NCI-H446 treated with DMSO at 0.1 percent for 48 hours (cell line): ENCODE data around the gene SGMS1.
"Not testable (repeated sequence)": the region's sequence is repeated elsewhere in the genome, so short reads cannot be mapped to it uniquely, and the experiment has no call there.

Experiments
- DNase-seq: peaks from one replicate; lab custom pipeline; 2025; lab: John Stamatoyannopoulos, UW

SGMS1 gene

DNA sequence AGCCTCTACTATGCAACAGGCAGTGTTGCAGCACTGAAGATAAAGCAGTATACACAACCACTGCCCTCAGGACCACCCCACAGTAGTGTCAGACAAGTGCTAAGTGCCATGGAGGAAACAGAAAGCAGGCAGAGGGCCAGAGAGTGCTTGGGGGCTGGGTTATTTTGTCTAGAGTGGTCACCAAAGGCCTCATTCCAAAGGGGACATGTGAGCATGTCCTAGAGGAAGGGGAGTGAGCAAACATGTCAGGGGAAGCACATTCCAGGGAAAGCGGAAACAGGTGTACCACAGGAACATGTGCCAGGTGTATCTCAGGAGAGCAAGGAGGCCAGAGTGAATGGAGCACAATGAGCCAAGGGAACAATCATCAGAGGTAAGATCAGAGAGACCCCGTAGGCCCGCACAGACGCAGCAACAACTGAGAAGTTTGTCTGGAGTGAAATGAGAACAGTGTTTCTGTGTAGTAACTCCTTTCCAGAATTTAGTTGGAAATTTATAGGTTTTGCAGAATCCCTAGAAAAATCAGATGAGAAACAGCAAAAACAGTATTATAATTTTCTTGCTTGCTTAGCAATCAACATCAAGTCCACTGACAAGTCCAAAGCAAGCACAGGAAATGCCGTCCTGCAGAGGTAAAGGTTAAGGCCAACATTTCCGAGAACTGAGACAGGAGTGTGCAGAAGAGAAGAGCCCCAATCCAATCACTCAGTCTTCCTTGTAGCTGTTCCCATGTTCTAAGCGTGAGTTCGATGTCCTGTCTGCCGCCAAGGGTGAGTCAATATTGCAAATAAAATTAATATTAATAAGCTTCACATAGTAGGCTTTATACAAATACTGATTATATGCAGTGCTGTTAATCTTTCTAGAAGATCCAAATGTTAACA lies 67.3 kb downstream of the SGMS1 start:
- DNase-seq = no peak

DNA sequence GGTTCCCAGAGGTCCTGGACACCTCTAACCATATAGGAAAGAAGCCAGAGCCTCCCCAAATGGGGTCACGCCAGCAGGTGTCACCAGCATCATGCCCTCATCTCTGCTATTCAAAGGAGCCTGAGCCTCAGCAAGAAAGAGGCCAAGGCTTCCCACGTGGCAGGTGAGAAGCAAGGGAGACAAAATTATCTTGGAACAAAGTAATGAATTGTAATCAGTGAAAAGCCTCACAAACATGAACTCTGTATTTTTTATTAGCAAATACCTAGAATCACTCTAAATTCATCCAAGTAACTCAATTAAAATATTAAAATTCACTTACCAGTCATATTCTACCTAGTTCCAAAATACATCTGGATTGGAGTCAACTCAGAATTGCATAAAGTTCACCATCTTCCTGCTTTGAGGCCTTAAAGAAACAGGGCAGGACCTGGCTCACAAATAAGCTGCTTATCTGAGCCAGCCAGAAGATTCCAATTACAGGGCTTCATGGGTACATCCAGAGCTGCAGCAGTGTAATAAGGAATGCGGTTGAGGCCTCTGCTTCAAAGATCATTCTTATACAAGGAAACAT lies 68.7 kb downstream of the SGMS1 start:
- no peak for DNase-seq

DNA sequence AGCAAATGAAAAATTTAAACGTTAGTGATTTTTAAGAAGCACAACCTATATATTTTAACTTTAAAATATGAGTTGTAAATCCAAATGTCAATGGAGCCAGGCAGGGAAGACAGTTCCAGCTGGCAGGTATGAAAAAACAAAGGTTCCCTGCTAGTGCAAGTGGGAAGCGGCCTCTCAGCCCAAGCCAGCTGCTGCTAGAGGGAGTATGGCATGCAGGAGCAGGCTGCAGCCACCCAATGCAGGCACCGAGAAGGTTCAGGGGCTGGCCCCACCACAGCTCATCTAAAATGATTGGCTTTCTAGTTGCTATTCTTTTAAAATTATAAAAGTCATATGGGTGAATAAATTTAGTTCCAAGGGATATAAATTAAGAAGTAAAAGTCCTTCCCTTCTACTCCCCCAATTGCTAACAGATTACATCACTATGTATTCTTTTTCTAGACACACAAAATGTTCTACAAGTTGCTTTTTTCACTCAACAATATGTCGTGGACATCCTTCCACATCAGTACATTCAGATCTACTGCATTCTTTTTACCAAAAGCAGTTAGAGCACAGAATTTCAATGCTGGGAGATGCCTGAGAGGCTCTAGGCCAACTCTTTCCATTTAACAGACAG lies 69.3 kb downstream of the SGMS1 start:
- no peak for DNase-seq

DNA sequence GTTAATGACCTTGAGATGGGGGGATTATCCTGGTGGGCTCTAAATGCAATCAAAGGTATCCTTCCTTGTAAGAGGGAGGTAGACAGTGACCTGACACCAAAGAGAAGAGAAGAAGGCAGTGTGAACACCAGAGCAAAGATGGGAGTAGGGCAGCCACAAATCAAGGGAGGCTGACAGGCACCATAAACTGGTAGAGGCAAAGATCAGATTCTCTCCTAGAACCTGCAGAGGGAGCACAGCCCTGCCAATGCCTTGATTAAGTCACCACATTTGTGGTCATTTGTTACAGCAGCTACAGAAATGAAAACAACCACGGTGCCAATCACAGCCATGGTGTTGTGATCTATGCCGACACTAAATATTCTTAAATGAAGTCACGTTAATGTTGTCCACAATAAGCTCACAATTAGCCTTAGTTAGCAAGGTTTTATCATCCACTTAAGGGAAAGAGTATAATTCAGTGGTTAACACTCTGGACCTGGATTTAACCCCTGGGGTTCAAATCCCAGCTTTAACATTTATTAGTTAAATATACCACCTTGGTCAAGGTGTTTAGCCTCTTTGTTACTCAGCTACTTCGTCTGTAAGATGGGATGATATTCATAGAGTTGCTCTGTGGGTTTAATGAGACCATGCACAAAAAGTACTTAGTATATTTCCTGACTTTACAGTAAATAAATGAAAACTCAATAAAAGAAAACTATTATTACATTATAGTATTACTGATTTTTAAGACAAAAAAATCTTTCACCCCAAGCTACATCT lies 70.8 kb downstream of the SGMS1 start:
- DNase-seq = no peak

DNA sequence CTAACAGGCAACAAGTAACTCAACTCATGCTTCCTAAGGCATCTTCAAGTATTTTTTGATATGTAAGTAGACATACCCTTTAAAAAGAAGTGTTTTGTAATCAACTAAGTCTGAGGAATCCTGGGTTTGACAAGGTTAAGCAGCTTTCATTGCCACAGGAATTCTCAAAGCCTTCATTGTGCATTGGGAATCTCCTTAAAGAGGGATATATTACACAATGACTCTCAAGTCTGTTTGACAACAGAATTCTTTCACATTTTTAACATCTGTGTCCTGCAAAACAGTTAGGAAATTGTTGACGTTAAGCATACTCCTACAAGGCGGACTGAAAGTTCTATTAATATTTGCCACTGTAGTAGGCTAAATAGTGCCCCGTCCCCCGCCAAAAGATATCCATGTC lies 71.4 kb downstream of the SGMS1 start:
- no peak for DNase-seq

DNA sequence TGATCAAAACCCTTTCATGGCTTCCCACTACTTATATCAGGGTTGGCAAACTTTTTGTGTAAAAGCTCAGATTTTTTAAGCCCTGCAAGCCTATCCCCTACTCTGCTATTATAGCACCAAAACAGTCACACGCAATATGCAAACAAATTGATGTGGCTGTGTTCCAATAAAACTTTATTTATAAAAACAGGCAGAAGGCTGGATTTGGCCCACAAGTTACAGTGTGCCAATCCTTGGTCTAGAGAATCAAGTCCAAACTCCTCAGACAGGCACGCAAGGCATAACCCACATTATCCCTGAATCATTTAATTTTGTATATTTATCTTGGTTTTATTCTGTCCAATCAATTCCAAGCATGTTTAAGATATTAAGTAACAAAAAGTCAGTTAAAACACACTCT lies 71.9 kb downstream of the SGMS1 start:
- DNase-seq = no peak

DNA sequence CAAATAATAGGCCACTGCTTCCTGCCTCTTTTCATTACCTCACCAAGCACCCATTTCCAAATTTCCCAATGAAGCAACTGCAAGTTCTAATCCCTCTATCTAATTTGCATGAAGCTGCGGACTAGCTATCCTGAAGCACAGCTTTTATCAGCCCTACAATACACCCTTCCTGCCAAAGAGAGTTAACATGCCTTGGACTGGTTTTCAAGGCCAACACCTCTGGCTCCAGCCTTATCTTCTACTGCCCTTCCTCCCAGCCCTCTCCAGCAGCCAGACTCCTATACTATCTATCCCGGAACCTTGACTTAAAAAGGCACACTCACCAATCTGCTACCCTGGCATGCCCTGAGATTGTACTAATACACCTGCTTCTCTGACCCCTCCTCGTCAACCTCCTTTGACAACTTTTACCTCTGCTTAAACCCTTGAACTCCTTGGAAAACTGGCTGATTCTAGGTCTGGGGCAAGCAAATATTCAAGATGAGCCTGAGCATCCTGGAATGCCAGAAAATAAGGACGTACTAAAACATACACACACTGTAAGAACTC lies 73.4 kb downstream of the SGMS1 start:
- no peak for DNase-seq

DNA sequence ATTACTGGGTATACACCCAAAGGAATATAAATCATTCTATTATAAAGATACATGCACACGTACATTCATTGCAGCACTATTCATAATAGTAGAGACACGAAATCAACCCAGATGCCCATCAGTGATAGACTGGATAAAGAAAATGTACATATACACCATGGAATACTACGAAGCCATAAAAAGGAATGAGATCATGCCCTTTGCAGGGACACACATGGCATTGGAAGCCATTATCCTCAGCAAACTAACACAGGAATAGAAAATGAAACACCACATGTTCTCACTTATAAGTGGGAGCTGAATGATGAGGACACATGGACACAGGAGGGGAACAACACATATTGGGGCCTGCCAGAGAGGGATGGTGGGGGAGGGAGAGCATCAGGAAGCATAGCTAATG lies 74.6 kb downstream of the SGMS1 start:
- not testable (repeated sequence) for DNase-seq

DNA sequence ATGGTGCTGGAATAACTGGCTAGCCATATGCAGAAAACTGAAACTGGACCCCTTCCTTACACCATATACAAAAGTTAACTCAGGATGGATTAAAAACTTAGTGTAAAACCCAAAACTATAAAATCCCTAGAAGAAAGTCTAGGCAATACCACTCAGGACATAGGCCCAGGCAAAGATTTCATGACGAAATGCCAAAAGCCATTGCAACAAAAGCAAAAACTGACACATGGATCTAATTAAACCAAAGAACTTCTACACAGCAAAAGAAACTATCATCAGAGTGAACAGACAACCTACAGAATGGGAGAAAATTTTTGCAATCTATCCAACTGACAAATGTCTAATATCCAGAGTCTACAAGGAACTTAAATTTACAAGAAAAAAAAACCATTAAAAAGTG lies 75.3 kb downstream of the SGMS1 start:
- DNase-seq = not testable (repeated sequence)

DNA sequence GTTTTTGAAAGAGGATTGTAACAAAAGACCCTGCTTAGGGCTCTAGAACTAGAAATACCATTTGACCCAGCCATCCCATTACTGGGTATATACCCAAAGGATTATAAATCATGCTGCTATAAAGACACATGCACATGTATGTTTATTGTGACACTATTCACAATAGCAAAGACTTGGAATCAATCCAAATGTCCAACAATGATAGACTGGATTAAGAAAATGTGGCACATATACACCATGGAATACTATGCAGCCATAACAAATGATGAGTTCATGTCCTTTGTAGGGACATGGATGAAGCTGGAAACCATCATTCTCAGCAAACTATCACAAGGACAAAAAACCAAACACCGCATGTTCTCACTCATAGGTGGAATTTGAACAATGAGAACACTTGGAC lies 77.5 kb downstream of the SGMS1 start:
- DNase-seq = not testable (repeated sequence)

DNA sequence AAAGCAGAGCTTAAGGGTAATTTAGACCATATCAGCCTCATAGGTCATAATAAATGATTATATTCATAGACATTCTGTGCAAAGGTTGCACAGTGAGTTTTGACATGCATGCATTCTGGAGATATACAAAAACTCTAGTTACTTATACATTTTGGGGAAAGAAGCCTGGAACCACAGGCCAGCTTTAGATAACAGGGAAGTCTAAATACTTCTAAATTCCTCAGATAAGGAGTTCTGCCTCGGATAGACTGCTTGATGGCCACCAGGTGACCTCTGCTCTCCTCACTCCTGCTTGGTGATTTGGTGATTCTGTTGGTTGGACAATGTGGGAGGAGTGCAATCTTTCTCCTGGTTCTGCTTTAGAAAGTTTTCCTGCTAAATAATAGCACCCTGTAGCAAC lies 77.9 kb downstream of the SGMS1 start:
- no peak for DNase-seq

DNA sequence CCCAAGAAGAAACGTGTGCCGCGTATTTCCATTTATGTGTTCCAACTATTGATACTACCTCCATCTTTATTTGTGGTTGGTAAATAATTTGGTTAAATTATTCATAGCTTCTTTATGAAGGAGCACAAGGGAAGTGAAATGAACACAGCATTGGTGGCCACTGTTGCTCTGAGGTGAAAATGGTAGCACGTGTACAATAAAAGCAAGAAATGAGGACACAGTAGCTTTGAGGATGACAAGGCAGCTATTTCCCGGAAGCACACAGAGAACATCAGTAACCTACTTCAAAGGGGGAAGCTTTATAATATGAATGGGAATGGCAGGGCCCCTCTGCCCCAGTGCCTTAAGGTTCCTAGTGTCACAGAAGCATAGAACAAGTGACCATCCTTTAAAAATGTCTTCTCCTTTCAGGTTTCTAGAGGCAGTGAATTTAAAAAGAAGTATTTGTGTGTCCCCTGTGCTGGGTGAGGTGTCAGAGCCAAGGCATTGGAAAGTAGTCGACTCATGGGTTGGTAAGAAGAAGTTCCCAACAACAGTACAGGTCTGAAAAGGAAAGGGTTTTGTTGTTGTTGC lies 78.8 kb downstream of the SGMS1 start:
- no peak for DNase-seq

DNA sequence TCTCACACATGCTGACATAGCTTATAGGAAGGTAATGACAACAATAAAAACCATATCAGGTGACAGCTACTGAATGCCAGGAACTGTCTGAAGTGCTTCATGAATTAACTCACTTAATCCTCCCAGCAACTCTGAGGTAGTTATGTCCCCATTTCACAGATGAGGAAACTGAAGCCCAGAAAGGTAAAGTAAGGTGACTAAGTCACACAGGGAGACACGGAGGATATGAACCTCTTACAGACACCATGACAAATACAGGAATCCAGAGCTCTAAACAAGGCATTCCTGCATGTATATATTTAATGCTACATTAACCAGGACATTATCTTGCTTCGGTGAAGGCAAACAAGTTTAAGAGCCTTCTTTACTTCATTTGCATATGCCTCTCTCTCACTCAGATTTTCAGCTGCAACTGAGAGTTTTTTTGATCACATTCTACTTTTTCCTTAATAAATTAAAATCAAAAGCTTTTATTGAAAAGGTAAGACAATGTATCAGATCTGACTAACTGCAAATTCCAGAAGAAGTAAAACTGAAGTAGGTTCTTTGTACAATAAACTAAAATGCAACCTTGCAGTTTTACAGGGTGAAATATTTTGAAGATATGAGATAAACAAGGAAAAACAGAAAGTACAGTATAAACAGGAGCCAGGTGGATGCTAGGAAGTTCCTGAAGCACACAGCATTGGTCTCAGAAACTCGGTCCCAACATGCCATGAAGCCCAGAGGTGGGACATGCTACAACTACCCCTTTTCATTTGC lies 79.5 kb downstream of the SGMS1 start:
- DNase-seq = no peak

DNA sequence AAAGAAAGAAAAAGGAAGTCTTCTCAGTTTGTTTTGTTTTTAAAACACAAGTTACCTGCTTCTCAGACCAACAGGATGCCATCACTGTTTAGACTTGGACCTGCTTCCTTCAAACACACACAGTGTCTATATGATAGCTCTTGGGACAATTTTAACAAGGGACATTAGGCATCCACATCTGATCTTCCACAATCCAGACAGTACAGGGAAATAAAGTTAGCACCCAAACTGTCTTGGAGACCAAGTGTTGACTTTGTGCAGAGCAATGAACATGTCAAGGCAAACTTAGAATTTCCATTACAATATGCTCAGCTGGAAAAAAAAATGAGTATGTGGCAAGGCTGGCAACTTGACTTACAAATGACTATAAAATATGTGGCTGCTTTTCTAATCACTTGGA lies 80.9 kb downstream of the SGMS1 start:
- no peak for DNase-seq

DNA sequence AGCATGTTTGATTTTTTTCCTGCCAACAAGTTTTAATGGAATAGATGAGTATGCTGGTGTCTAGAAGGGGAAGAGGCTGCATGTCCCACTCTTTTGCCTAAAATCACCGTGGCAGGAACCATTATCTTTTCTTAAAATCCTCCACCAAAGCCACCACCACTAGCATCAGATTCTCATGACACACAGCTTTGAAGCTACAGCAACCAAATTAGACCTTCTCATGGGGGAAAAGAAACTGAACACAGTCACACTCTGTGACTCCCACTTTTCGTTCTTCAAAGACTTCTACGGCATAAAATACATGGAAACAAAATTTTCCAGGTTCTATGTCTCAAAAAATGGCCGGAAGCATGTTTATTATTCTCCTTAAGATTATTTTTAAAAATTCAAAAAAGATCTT lies 81.8 kb downstream of the SGMS1 start:
- DNase-seq = no peak

DNA sequence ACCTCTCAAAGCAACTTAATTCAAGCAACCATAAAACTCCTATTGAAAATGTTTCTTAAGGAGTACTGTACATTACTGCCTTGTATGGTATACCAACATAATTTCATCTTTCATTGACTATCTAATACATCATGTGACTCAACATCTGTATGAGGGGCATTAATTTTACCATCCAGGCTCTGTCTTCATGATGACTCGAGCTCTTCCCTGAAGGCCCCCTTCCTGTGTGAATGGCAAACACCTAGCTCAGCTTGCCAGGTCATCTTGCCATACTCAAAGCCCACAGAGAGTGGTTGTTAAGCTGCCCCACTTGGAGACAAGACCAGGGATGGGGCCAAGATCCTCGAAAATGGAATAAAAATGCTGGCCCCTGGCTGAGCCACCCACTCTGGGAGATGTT lies 82.4 kb downstream of the SGMS1 start:
- no peak for DNase-seq

DNA sequence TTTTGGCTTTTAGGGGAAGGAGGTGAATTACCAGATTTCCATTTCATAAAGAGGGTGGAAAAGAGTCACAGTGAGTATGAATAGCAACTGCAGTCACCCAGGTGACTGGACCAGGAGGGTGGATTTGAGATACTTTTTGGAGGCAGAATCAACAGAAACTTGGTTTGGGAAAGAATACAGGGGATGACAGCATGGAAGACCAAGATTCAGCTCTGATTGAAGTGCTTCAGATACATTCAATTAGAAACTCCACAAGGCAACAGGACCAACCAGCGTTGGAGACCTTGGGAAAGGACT lies 83.0 kb downstream of the SGMS1 start:
- no peak for DNase-seq

DNA sequence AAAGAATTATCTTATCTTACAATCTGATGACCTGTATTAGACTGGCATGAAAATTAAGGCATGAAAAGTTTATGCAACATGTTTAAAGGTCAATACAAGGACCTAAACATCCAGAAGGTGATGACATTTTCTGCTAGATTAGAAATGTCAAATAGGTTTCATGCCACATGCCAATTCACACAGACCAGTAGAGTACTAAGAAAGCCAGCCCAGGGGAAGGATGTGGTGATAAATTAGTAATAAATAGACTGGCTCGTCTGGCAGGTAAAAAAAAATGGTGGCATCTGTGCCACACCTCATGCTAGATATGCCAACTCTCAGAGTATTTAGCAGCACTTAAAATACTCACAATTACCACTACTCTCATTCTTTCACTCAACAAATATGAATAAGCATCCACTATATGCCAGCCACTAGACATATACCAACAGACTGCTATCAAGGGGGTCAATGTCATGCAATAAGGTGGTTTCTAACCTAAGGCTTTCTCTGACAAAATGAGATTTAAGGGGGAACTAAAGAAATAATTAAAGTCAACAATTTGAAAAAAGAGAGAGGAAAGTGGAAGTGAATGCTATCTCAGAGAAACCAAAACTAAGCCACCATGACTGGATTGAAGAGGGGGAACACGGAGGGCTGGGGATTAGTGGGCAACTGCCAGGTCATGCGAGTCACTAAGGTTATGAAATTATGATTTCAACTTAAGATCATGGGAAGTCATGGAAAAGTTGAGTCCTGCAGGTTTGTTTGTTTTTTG lies 83.5 kb downstream of the SGMS1 start:
- no peak for DNase-seq

DNA sequence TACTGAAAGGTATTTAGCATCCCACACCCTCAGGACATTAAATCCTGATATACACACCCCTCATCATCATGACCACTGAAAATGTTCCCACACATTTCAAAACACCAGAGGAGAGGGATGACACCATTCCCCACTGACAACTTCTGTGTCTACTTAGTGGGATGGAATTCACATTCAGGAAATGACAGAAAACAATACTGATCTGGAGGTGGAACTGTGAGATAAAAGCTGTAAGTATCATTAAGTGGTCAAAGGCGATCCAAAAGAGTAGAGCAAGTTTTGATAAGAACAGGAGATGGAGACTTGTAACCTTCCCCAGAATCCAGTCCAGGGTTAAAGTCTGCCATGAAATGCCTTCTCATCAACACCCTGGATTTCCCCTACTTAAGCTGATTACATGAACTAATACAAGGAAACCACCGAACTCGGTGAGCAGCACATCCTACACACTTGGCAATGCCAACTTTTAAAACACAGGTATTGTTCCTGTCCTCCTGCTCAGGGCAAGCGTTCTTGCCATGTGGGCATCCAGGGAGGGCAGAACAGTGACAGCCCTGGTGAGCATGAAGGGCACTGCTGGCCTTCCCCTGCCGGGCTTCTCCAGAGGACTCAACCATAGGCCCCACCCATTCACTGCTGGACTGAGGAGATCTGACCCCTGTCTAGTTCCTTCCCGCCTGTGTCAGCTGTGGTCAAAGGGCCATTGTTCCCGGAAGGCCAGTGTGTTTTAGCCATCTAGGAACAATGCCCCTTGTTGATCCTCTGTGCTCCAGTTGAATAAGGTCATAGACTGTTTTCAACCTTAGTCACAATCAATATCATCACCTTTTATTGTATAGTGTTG lies 85.0 kb downstream of the SGMS1 start:
- DNase-seq = no peak
